ENCODE results near the gene PSMB1. TPM values are rescaled to one million over a fixed set of nuclear protein-coding genes. Genes with fewer than 3 reads are reported as not detected.

Gene PSMB1
- total RNA-seq, 4 donors from 2014 or later, result 340 to 380 (median 357) TPM

GRCh38 chr6:170584954-170585498, 31.9 kb upstream of the PSMB1 start:
- TF ChIP-seq POLR2A (IDR thresholded peaks at IDR 0.05), result no peak
- TF ChIP-seq, protein P1, sequence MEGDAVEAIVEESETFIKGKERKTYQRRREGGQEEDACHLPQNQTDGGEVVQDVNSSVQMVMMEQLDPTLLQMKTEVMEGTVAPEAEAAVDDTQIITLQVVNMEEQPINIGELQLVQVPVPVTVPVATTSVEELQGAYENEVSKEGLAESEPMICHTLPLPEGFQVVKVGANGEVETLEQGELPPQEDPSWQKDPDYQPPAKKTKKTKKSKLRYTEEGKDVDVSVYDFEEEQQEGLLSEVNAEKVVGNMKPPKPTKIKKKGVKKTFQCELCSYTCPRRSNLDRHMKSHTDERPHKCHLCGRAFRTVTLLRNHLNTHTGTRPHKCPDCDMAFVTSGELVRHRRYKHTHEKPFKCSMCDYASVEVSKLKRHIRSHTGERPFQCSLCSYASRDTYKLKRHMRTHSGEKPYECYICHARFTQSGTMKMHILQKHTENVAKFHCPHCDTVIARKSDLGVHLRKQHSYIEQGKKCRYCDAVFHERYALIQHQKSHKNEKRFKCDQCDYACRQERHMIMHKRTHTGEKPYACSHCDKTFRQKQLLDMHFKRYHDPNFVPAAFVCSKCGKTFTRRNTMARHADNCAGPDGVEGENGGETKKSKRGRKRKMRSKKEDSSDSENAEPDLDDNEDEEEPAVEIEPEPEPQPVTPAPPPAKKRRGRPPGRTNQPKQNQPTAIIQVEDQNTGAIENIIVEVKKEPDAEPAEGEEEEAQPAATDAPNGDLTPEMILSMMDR (IDR thresholded peaks at IDR 0.05 in 4 of 5, conservative IDR thresholded peaks at IDR 0.05 in 1 of 5), result no peak

DNA sequence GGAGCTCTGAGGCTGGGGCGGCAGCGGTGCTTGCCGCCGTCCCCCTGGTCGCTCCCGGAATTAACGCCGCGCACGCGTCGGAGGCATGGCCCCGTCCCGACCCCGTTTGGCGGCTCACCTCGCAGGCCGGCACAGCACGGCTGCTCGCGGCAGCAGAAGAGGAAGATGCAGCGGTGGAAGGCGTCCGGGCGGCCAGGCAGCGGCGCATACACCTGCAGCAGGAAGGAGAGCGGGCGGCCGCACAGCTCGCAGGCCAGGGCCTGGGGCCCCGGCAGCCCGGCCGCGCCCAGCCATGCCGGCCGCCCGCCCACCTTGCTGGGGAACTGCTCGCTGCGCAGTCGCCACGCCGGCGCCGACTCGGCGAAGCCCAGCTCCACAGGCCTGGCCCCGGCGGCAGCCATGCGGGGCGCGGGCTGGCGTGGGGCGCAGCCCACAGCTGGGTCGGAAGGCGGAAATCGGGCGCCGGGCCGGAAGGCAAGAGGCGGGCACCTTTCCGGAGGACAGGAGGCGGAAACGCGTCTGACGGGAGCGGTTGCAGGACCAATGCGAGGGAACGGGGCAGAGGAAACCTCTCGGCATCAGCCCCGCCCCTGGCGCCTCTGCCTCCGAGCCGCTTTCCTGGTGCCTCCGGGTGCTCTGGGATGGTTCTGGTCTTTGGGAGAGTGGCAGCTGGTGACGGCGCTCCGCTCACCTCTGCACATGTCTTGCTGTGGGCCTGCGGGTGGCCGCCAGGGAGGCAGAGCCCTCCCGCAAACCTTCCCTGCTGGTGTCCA, 31.3 kb upstream of the PSMB1 start, which contains the start of gene PDCD2:
Gene PDCD2, minus strand, starts transcription at position 457 of the 773 bp plus-strand sequence. Its CDS starts 56 bp downstream, at position 401.
- Histone ChIP-seq H3K4me3 (peak within 1 kb of the TSS; percentile 81 to 98 (median 86)), H3K27ac (peak within 1 kb of the TSS; percentile 77 to 95 (median 85)), H3K4me1 (peaks cover 15 to 16% of the 10 kb centered on the region in 2 donors), H3K9me3 (no peaks in the 10 kb centered on the region), H3K36me3 (peaks cover 0 to 28% of the 10 kb centered on the region in 2 donors), H3K27me3 (no peaks in the 10 kb centered on the region)
- peak; percentile 43 to 78 for TF ChIP-seq POLR2A (IDR thresholded peaks at IDR 0.05)
- TF ChIP-seq, protein P1 (IDR thresholded peaks at IDR 0.05 in 4 of 5, conservative IDR thresholded peaks at IDR 0.05 in 1 of 5), result no peak
- ATAC-seq, result peak; percentile 97 to 98
- in situ Hi-C loops (cut with MboI; ENCODE audit: low sequenced_read_pairs in 4 of 4) (no loop called here), intact Hi-C loops (cut with DNase I; ENCODE audit: low total_unique reads) (loop anchor here (1.0 kb wide), 1 partner anchor 30 kb away; the partner anchor contains the start of gene TBP)
- DNase-seq, result peak; percentile 88 to 89

More at GRCh38 chr6:170584954-170585498, 31.9 kb upstream of the PSMB1 start:
- Histone ChIP-seq H3K27ac (peak overlapping the region; percentile 77 to 95 (median 85)), H3K9me3 (no peaks in the 10 kb centered on the region), H3K4me3 (peak overlapping the region; percentile 81 to 98 (median 86)), H3K36me3 (peaks cover 0 to 21% of the 10 kb centered on the region in 2 donors), H3K27me3 (no peaks in the 10 kb centered on the region), H3K4me1 (peaks cover 15 to 16% of the 10 kb centered on the region in 2 donors)
- ATAC-seq (peak; percentile 5 to 53), DNase-seq (no peak)
- in situ Hi-C loops (cut with MboI; ENCODE audit: low sequenced_read_pairs in 4 of 4) (no loop called here), intact Hi-C loops (cut with DNase I; ENCODE audit: low total_unique reads) (loop anchor here (1.0 kb wide), 1 partner anchor 31 kb away; the partner anchor contains the start of gene TBP)

- no peak for ATAC-seq
- H3K4me3 ChIP-seq, result peak overlapping the region; percentile 81 to 98 (median 86)
- H3K4me1 ChIP-seq, result peaks cover 15 to 16% of the 10 kb centered on the region in 2 donors
- no peak for TF ChIP-seq POLR2A (IDR thresholded peaks at IDR 0.05)
- TF ChIP-seq, protein P1 (IDR thresholded peaks at IDR 0.05 in 4 of 5, conservative IDR thresholded peaks at IDR 0.05 in 1 of 5), result no peak
- H3K27me3 ChIP-seq, result no peaks in the 10 kb centered on the region
- H3K36me3 ChIP-seq, result peaks cover 0 to 33% of the 10 kb centered on the region in 2 donors
- H3K9me3 ChIP-seq, result no peaks in the 10 kb centered on the region
- in situ Hi-C loops (cut with MboI; ENCODE audit: low sequenced_read_pairs in 4 of 4), result no loop called here
- no peak for DNase-seq
- peak overlapping the region; percentile 77 to 95 (median 85) for H3K27ac ChIP-seq
- intact Hi-C loops (cut with DNase I; ENCODE audit: low total_unique reads), result loop anchor here (1.0 kb wide), 1 partner anchor 29 kb away; the partner anchor contains the start of gene TBP
These were observed 30.7 kb upstream of the PSMB1 start for GRCh38 chr6:170583756-170584180.

- TF ChIP-seq POLR2A (IDR thresholded peaks at IDR 0.05), result no peak
- TF ChIP-seq, protein P1 (IDR thresholded peaks at IDR 0.05 in 4 of 5, conservative IDR thresholded peaks at IDR 0.05 in 1 of 5), result no peak
- in situ Hi-C loops (cut with MboI; ENCODE audit: low sequenced_read_pairs in 4 of 4), result no loop called here
- H3K4me1 ChIP-seq, result peaks cover 6 to 9% of the 10 kb centered on the region in 2 donors
- no peaks in the 10 kb centered on the region for H3K27me3 ChIP-seq
- no peak overlapping the region for H3K4me3 ChIP-seq
- DNase-seq (no peak), ATAC-seq (no peak)
- no peak overlapping the region for H3K27ac ChIP-seq
- H3K9me3 ChIP-seq, result no peaks in the 10 kb centered on the region
- intact Hi-C loops (cut with DNase I; ENCODE audit: low total_unique reads), result no loop called here
- peaks cover 0 to 74% of the 10 kb centered on the region in 2 donors for H3K36me3 ChIP-seq
These were observed 25.8 kb upstream of the PSMB1 start for GRCh38 chr6:170578909-170579308.
